ENCODE measurements around the gene SLC7A4.

DNA sequence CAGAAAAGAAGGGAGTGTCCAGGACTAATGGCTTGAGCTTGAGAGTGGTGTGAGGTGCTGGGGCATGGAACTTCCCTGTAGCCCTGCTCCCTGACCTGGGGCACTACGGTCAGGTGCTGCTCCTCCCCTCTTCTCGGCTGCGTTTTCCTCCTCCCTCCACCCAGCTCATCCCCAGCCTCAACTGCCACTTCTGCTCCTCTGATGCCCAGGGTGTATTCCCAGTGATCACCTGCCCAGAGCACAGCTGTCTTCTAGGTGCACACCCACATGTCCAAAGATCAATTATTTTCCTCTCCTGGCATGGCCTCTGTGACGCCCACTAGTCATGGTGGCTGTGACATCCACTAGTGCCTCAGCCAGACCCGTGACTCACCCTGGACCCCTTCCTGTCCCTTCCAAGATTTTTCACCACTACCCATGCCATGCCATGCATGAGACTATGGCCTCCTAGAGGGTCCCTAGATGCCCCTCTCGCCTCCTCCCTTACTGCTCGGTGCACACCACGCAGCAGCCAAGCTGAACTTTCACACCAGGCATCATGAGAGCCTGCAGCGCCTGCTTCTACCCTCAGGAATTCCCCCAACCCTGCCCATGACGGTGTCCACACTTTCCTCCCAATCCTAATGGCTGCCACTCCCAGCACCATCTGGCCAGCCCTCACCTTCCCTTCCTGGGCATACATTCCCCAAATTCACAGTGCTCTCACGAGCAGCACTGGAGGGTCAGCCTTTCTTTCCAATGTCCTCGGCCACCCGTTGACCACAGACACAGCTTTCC is 15.5 kb downstream of the SLC7A4 start:
- no peak for TF ChIP-seq CTCF (IDR thresholded peaks at IDR 0.05)
- TF ChIP-seq ZFX (IDR thresholded peaks at IDR 0.05; ENCODE audit: borderline replicate concordance), result no peak
